HCT116 (cell line): ENCODE measurements around the gene NTN4. TPM values are rescaled to one million over a fixed set of nuclear protein-coding genes. Genes with fewer than 3 reads are reported as not detected.

Source experiments
- ATAC-seq: fragments of 200-7000 bp; cut with Tn5 transposase; 2 replicates; pipeline ENCODE4 v1.9.1; 2020; ENCODE audit warnings: mild to moderate bottlenecking, moderate library complexity
- BruUV-seq: library from RNA; stranded (reverse); fragments of 400-500 nt; replicated peaks from 2 replicates; lab custom pipeline; 2021; lab: Mats Ljungman, UMichigan
- CTCF ChIA-PET: fragments of 300-600 bp; sonication (Branson Sonifier 250); formaldehyde crosslinking; loops from one replicate; lab custom pipeline; 2021; ENCODE audit warnings: antibody characterized with exemption; lab: Charles Lee
- POLR2A ChIA-PET: fragments of 300-600, 350-600 bp; sonication (Branson Sonifier 250); formaldehyde crosslinking; loops from one replicate; lab custom pipeline; 2021; ENCODE audit warnings: antibody characterized with exemption; lab: Charles Lee
- RAD21 ChIA-PET, 2 experiments: fragments of 300-600 bp; sonication (Branson Sonifier 250); formaldehyde crosslinking; loops; one replicate each; lab custom pipeline; 2023; ENCODE audit warnings: low total read pairs in 2 of 2; ENCODE audit not compliant: uncharacterized antibody in 2 of 2, unreplicated experiment in 2 of 2, low non-redundant PET in 1 of 2; lab: Charles Lee
- DNase-seq: peaks from one replicate; pipeline ENCODE4 v3.0.0-alpha.2; 2010; ENCODE audit warnings: low read depth, low spot score
- H2AFZ ChIP-seq: fragments of 200-600 bp; shearing (Covaris generic), sonication (generic); 2 replicates; pipeline ENCODE4 v1.6.1; 2017; ENCODE audit warnings: low read depth, mixed run types, mixed read lengths, antibody characterized with exemption, low read length; ENCODE audit not compliant: poor library complexity, severe bottlenecking
- H3K27ac ChIP-seq: 2 replicates; pipeline ENCODE4 v1.5.1; 2012; ENCODE audit warnings: low read depth, low read length
- H3K27me3 ChIP-seq: fragments of 200-600 bp; sonication (generic); 2 replicates; pipeline ENCODE4 v1.6.1; 2016; ENCODE audit warnings: mixed run types, low read length, mixed read lengths; ENCODE audit not compliant: insufficient read depth
- H3K36me3 ChIP-seq, 2 experiments: fragments of 200-500 bp in 1 of 2; fragments of 200-600 bp in 1 of 2; sonication (Bioruptor generic) in 1 of 2; sonication (generic) in 1 of 2; 2 replicates each; pipeline versions ENCODE4 v1.5.1 to v1.6.1; 2014 to 2016; ENCODE audit warnings: low read length in 2 of 2, inconsistent platforms in 1 of 2, mixed read lengths in 1 of 2, mixed run types in 1 of 2; ENCODE audit not compliant: insufficient read depth in 2 of 2, control insufficient read depth in 1 of 2
- H3K4me1 ChIP-seq, 2 experiments: fragments of 200-600 bp in 1 of 2; sonication (generic) in 1 of 2; 2 replicates each; pipeline versions ENCODE4 v1.5.1 to v1.6.1; 2012 to 2017; ENCODE audit warnings: low read length in 2 of 2, inconsistent platforms in 1 of 2, mild to moderate bottlenecking in 1 of 2, mixed read lengths in 1 of 2, mixed run types in 1 of 2, moderate library complexity in 1 of 2; ENCODE audit not compliant: insufficient read depth in 2 of 2, control insufficient read depth in 1 of 2
- H3K4me2 ChIP-seq: fragments of 200-600 bp; sonication (generic); 2 replicates; pipeline ENCODE4 v1.6.1; 2017; ENCODE audit warnings: mixed run types, low read length, mixed read lengths
- H3K4me3 ChIP-seq, 2 experiments: fragments of 200-600 bp in 1 of 2; sonication (generic) in 1 of 2; replicated peaks in 1 of 2; 2 replicates each; pipeline ENCODE4 v1.5.1; 2011 to 2016; ENCODE audit warnings: low read length in 2 of 2, control low read depth in 1 of 2, low read depth in 1 of 2, mild to moderate bottlenecking in 1 of 2, mixed read lengths in 1 of 2, mixed run types in 1 of 2
- H3K79me2 ChIP-seq: fragments of 200-600 bp; sonication (generic); 2 replicates; pipeline ENCODE4 v1.6.1; 2017; ENCODE audit warnings: mild to moderate bottlenecking, mixed run types, low read length, moderate library complexity, mixed read lengths; ENCODE audit not compliant: insufficient read depth
- H3K9ac ChIP-seq: fragments of 200-600 bp; sonication (generic); 2 replicates; pipeline ENCODE4 v1.6.1; 2016; ENCODE audit warnings: low read length, mixed read lengths
- H3K9me2 ChIP-seq: fragments of 200-600 bp; sonication (generic), shearing (Covaris generic); 2 replicates; pipeline ENCODE4 v1.6.1; 2017; ENCODE audit warnings: mixed run types, mild to moderate bottlenecking, moderate library complexity; ENCODE audit not compliant: insufficient read depth
- H3K9me3 ChIP-seq, 2 experiments: fragments of 200-500 bp in 1 of 2; fragments of 200-600 bp in 1 of 2; sonication (Bioruptor generic) in 1 of 2; sonication (generic) in 1 of 2; 2 replicates each; pipeline ENCODE4 v1.6.1; 2014 to 2017; ENCODE audit warnings: low read length in 2 of 2, mixed read lengths in 2 of 2, inconsistent platforms in 1 of 2, low read depth in 1 of 2, mild to moderate bottlenecking in 1 of 2, mixed run types in 1 of 2, moderate library complexity in 1 of 2; ENCODE audit not compliant: control insufficient read depth in 1 of 2, insufficient read depth in 1 of 2
- H4K20me1 ChIP-seq: fragments of 200-600 bp; sonication (generic), shearing (Covaris generic); 2 replicates; pipeline ENCODE4 v1.6.1; 2017; ENCODE audit warnings: mixed run types, mild to moderate bottlenecking, moderate library complexity; ENCODE audit not compliant: insufficient read depth
- CBX3 ChIP-seq: IDR thresholded peaks from 2 replicates; pipeline ENCODE4 v1.6.1; 2012; ENCODE audit warnings: low read depth
- CEBPB ChIP-seq: IDR thresholded peaks from 2 replicates; pipeline ENCODE4 v1.6.1; 2012; ENCODE audit warnings: low read depth
- EGR1 ChIP-seq: IDR thresholded peaks from 2 replicates; pipeline ENCODE4 v1.6.1; 2012; ENCODE audit warnings: low read depth
- EZH2 ChIP-seq: fragments of 200-600 bp; sonication (generic); IDR thresholded peaks from 2 replicates; pipeline ENCODE4 v1.6.1; 2017; ENCODE audit warnings: antibody characterized with exemption, mixed run types
- FOSL1 ChIP-seq: IDR thresholded peaks from 2 replicates; pipeline ENCODE4 v1.6.1; 2012; ENCODE audit warnings: low read depth
- JUND ChIP-seq: IDR thresholded peaks from 2 replicates; pipeline ENCODE4 v1.6.1; 2012
- POLR2A ChIP-seq: IDR thresholded peaks from 2 replicates; pipeline ENCODE4 v1.7.0; 2011; ENCODE audit warnings: borderline replicate concordance; ENCODE audit not compliant: insufficient read depth, insufficient read length; ENCODE audit errors: extremely low read depth
- SIN3A ChIP-seq: IDR thresholded peaks from 2 replicates; pipeline ENCODE4 v1.6.1; 2012; ENCODE audit warnings: low read depth
- YY1 ChIP-seq: IDR thresholded peaks from 2 replicates; pipeline ENCODE4 v1.6.1; 2011; ENCODE audit warnings: low read length, low read depth, moderate library complexity, mild to moderate bottlenecking; ENCODE audit not compliant: insufficient replicate concordance; ENCODE audit errors: extremely low read depth
- ZNF274 ChIP-seq: fragments of 200-500 bp; sonication (Bioruptor generic); IDR thresholded peaks from 2 replicates; pipeline ENCODE4 v1.6.1; 2014; ENCODE audit warnings: mild to moderate bottlenecking, low read depth, low read length, inconsistent platforms
- intact Hi-C: fragments of 100-400 bp; cut with micrococcal nuclease; formaldehyde crosslinking; loops from 2 replicates; pipeline ENCODE4 v1.10.0; 2022
- total RNA-seq: library from RNA; stranded (reverse); gene quantifications from one replicate; pipeline ENCODE4 v1.2.1, GENCODE V29; 2021; ENCODE audit not compliant: unreplicated experiment
- TF ChIP-seq, protein P1 (sequence below): IDR thresholded peaks from 2 replicates; pipeline ENCODE4 v1.6.1; 2011; ENCODE audit warnings: mild to moderate bottlenecking, low read length, moderate library complexity; ENCODE audit not compliant: insufficient replicate concordance; ENCODE audit errors: extremely low read depth
- TF ChIP-seq, protein P2 (sequence below): IDR thresholded peaks from 2 replicates; pipeline ENCODE4 v1.6.1; 2012
- TF ChIP-seq, protein P3 (sequence below), 3 experiments: fragments of 200-600 bp in 1 of 3; sonication (generic) in 1 of 3; IDR thresholded peaks in 2 of 3; conservative IDR thresholded peaks in 1 of 3; 2 replicates each; pipeline ENCODE4 v1.5.1; 2012 to 2017; ENCODE audit warnings: low read depth in 2 of 3, low read length in 2 of 3, antibody characterized with exemption in 1 of 3, borderline replicate concordance in 1 of 3, control low read depth in 1 of 3, mild to moderate bottlenecking in 1 of 3, mixed read lengths in 1 of 3, mixed run types in 1 of 3, moderate library complexity in 1 of 3; ENCODE audit not compliant: insufficient read depth in 1 of 3

NTN4 gene
- total RNA-seq, 1 experiment from 2014 or later = 4.3 TPM

DNA sequence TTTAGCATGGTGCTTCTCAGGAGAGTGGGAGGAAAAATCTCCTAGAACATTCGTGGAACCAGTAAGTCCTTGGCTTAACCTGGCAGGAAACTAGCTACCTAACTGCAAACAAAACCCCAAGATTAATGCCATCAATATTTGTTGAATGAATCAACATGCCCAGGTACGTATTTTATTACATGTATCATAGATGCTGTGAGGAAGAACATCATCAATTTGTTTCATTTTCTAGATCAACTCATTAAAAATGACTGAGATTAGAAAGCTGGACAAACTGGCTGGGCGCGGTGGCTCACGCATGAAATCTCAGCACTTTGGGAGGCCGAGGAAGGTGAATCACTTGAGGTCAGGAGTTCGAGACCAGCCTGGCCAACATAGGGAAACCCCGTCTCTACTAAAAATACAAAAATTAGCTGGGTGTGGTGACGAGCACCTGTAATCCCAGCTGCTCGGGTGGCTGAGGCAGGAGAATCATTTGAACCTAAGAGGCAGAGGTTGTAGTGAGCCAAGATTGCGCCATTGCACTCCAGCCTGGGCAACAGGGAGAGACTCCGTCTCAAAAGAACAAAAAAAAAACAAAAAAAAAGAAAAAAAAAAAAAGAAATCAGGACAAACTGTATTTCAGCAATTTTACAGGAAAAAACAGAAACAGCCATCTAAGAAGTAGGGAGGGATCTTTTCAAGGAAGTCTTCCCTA, 88.7 kb downstream of the NTN4 start:
- H3K36me3 ChIP-seq = no peaks in the 10 kb centered on the region
- DNase-seq = no peak
- POLR2A ChIA-PET = no interaction called here
- no TSS peak for BruUV-seq
- intact Hi-C loops = no loop called here
- H3K27ac ChIP-seq = no peak overlapping the region
- H3K9me3 ChIP-seq = no peaks in the 10 kb centered on the region
- H3K4me2 ChIP-seq = peak overlapping the region; percentile 51
- H3K79me2 ChIP-seq = no peaks in the 10 kb centered on the region
- no peak overlapping the region for H3K9ac ChIP-seq
- CTCF ChIA-PET = no interaction called here
- H3K4me3 ChIP-seq = no peak overlapping the region
- H3K27me3 ChIP-seq = no peaks in the 10 kb centered on the region
- peak; percentile 20; the same call in 1 of the 2 replicates for ATAC-seq
- peaks cover 0 to 20% of the 10 kb centered on the region in 2 experiments; a peak in 2 of 4 replicates for H3K4me1 ChIP-seq
- TF ChIP-seq FOSL1 = peak; percentile 21; the same call in 1 of the 2 replicates
- peak; percentile 25; the same call in 1 of the 2 replicates for TF ChIP-seq JUND
- no peak for TF ChIP-seq CEBPB
- TF ChIP-seq YY1 = no peak
- no peaks in the 10 kb centered on the region for H4K20me1 ChIP-seq
- peak overlapping the region; percentile 38 for H2AFZ ChIP-seq
- RAD21 ChIA-PET = no interaction called here
- no peaks in the 10 kb centered on the region for H3K9me2 ChIP-seq

DNA sequence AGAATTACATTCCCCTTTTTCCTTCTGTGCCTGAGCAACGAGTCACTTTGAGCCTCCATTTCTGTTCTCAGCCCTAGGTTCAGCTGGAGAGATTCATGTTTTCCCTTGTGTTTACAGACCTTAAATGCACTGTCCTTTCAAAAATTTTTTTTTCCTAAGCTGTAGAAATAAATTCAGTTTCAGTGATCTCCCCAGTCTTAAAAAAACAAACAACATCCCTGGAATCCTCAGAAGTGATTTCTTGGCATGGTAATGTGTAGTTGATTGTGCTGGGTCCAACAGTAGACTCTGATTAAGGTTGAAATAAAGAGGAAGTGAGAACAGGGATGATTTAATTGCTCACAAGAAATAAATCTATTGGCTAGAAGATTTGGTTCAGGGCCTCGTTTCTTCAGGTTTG, 89.3 kb downstream of the NTN4 start:
- ChIA-PET POLR2A (no interaction called here), CTCF (no interaction called here), RAD21 (no interaction called here)
- H3K36me3 ChIP-seq = no peaks in the 10 kb centered on the region
- ATAC-seq = no peak
- H3K9me3 ChIP-seq = no peaks in the 10 kb centered on the region
- H2AFZ ChIP-seq = peak overlapping the region; percentile 34
- DNase-seq = no peak
- H3K9me2 ChIP-seq = no peaks in the 10 kb centered on the region
- no peaks in the 10 kb centered on the region for H3K27me3 ChIP-seq
- H4K20me1 ChIP-seq = no peaks in the 10 kb centered on the region
- intact Hi-C loops = no loop called here
- H3K4me3 ChIP-seq = no peak overlapping the region
- BruUV-seq = no TSS peak
- peak overlapping the region; percentile 51 for H3K4me2 ChIP-seq
- H3K27ac ChIP-seq = no peak overlapping the region
- H3K9ac ChIP-seq = no peak overlapping the region
- no peaks in the 10 kb centered on the region for H3K79me2 ChIP-seq
- peaks cover 0 to 20% of the 10 kb centered on the region in 2 experiments; a peak in 2 of 4 replicates for H3K4me1 ChIP-seq
- TF ChIP-seq EZH2 (no peak), FOSL1 (no peak), EGR1 (no peak), ZNF274 (no peak), CBX3 (no peak), SIN3A (no peak), POLR2A (no peak)
- TF ChIP-seq, protein P1, sequence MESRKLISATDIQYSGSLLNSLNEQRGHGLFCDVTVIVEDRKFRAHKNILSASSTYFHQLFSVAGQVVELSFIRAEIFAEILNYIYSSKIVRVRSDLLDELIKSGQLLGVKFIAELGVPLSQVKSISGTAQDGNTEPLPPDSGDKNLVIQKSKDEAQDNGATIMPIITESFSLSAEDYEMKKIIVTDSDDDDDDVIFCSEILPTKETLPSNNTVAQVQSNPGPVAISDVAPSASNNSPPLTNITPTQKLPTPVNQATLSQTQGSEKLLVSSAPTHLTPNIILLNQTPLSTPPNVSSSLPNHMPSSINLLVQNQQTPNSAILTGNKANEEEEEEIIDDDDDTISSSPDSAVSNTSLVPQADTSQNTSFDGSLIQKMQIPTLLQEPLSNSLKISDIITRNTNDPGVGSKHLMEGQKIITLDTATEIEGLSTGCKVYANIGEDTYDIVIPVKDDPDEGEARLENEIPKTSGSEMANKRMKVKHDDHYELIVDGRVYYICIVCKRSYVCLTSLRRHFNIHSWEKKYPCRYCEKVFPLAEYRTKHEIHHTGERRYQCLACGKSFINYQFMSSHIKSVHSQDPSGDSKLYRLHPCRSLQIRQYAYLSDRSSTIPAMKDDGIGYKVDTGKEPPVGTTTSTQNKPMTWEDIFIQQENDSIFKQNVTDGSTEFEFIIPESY = no peak
- TF ChIP-seq, protein P2, sequence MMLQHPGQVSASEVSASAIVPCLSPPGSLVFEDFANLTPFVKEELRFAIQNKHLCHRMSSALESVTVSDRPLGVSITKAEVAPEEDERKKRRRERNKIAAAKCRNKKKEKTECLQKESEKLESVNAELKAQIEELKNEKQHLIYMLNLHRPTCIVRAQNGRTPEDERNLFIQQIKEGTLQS = no peak
- TF ChIP-seq, protein P3, sequence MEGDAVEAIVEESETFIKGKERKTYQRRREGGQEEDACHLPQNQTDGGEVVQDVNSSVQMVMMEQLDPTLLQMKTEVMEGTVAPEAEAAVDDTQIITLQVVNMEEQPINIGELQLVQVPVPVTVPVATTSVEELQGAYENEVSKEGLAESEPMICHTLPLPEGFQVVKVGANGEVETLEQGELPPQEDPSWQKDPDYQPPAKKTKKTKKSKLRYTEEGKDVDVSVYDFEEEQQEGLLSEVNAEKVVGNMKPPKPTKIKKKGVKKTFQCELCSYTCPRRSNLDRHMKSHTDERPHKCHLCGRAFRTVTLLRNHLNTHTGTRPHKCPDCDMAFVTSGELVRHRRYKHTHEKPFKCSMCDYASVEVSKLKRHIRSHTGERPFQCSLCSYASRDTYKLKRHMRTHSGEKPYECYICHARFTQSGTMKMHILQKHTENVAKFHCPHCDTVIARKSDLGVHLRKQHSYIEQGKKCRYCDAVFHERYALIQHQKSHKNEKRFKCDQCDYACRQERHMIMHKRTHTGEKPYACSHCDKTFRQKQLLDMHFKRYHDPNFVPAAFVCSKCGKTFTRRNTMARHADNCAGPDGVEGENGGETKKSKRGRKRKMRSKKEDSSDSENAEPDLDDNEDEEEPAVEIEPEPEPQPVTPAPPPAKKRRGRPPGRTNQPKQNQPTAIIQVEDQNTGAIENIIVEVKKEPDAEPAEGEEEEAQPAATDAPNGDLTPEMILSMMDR (IDR thresholded peaks at IDR 0.05 in 2 of 3, conservative IDR thresholded peaks at IDR 0.05 in 1 of 3; ENCODE audit: borderline replicate concordance in 1 of 3, insufficient read depth in 1 of 3, low read depth in 2 of 3, low read length in 2 of 3) = no peak
